IPS-18c (cell line): Measurements from ENCODE around the gene DCTPP1.
"Not testable (repeated sequence)": the region's sequence is repeated elsewhere in the genome, so short reads cannot be mapped to it uniquely, and the experiment has no call there.

Experiments used
- H3K4me3 ChIP-seq: 2 replicates; pipeline ENCODE4 v1.7.0; 2013; ENCODE audit warnings: low read depth, mild to moderate bottlenecking, low read length, moderate library complexity; ENCODE audit not compliant: insufficient read depth
- H3K9me3 ChIP-seq: one replicate; pipeline ENCODE4 v1.6.1; 2013; ENCODE audit warnings: mild to moderate bottlenecking, low read length, moderate library complexity; ENCODE audit not compliant: control insufficient read depth, insufficient read depth

The DCTPP1 gene

GRCh38 chr16:30429678-30430427 is at the start of gene DCTPP1:
Gene DCTPP1 (minus strand): TSS chr16:30430030. CDS start chr16:30429980, 50 bp downstream.
- Histone ChIP-seq H3K4me3 (peak within 1 kb of the TSS; percentile 88), H3K9me3 (no peaks in the 10 kb centered on the region)

- H3K9me3 ChIP-seq, result no peaks in the 10 kb centered on the region
Measured at GRCh38 chr16:30478766-30479478, 49.1 kb upstream of the DCTPP1 start.

GRCh38 chr16:30477773-30478172 is 47.9 kb upstream of the DCTPP1 start:
- H3K9me3 ChIP-seq, H3K4me3 ChIP-seq: not testable (repeated sequence)

More at GRCh38 chr16:30478766-30479478, 49.1 kb upstream of the DCTPP1 start:
- H3K4me3 ChIP-seq, result no peak overlapping the region

GRCh38 chr16:30476991-30477390 is 47.2 kb upstream of the DCTPP1 start:
- H3K4me3 ChIP-seq, result no peak overlapping the region
- H3K9me3 ChIP-seq, result no peaks in the 10 kb centered on the region

- Histone ChIP-seq H3K4me3 (no peak overlapping the region), H3K9me3 (no peaks in the 10 kb centered on the region)
Measured at GRCh38 chr16:30474684-30475083, 44.9 kb upstream of the DCTPP1 start.

- H3K9me3 ChIP-seq, result no peaks in the 10 kb centered on the region
- no peak overlapping the region for H3K4me3 ChIP-seq
Measured at GRCh38 chr16:30474074-30474452, 44.2 kb upstream of the DCTPP1 start.

DNA sequence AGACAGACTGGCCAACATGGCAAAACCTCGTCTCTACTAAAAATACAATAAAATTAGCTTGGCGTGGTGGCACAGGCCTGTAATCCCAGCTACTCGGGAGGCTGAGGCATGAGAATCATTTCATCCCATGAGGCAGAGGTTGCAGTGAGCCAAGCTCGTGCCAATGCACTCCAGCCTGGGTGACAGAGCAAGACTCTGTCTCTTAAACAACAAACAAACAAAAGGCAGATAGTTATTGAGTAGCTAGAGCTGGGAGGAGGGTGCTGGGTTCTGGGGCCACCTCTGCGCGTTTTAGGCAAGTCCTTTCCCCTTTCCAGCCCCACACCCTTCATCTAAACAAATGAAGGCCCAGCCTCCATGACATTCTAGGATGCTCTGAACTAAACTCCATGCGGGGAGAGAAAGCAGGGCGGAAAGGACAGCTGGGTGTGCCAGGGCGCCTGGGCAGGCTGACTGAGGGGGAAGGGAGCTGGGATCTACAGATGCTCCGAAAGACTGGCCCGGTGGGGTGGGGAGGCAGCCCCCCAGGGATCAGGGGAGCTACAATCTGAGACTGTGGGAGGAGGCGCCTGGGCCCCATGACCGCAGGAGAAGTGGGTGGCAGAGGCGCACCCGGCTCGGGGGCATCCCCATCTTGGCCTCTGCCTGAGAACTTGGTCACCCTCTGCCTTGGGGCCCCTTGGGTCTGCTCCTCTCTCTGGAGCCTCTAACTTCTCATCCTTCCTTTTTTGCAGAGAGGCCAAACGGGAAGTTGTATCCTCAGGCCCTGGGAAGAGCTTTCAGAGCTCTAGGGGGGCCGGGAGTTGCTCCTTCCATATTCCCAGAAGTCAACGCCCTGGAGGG is 43.6 kb upstream of the DCTPP1 start:
- Histone ChIP-seq H3K4me3 (no peak overlapping the region), H3K9me3 (no peaks in the 10 kb centered on the region)

GRCh38 chr16:30472328-30472942 is 42.6 kb upstream of the DCTPP1 start, which contains the start of gene ITGAL:
Gene ITGAL (plus strand): TSS chr16:30472742. CDS start chr16:30472838, 96 bp downstream.
- no peak within 1 kb of the TSS for H3K4me3 ChIP-seq
- no peaks in the 10 kb centered on the region for H3K9me3 ChIP-seq

DNA sequence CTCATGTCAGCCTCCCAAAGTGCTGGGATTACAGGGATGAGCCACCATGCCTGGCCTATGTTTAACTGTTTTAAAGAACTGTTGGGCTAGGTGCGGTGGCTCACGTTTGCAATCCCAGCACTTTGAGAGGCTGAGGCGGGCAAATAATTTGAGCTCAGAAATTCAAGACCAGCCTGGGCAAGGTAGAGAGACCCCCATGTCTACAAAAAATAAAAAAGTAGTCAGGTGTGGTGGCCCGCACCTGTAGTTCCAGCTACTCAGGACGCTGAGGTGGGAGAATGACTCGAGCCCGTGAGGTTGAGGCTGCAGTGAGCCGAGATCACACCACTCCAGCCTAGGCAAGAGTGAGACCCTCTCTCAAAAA is 40.8 kb upstream of the DCTPP1 start:
- Histone ChIP-seq H3K9me3 (no peaks in the 10 kb centered on the region), H3K4me3 (no peak overlapping the region)

DNA sequence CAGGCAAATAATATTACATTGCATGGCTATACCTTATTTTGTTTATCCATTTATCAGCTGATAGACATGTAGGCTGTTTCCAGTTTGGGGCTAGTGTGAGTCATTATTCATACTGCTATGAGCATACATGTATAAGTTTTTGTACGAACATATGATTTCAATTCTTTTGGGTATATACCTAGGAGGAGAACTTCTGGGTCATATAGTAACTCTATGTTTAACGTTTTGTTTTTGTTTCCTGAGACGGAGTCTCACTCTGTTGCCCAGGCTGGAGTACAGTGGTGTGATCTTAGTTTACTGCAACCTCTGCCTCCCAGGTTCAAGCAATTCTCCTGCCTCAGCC is 40.3 kb upstream of the DCTPP1 start:
- Histone ChIP-seq H3K4me3 (no peak overlapping the region), H3K9me3 (no peaks in the 10 kb centered on the region)

GRCh38 chr16:30464078-30464477 is 34.2 kb upstream of the DCTPP1 start:
- Histone ChIP-seq H3K9me3 (no peaks in the 10 kb centered on the region), H3K4me3 (no peak overlapping the region)

- not testable (repeated sequence) for H3K4me3 ChIP-seq, H3K9me3 ChIP-seq
Measured at GRCh38 chr16:30461426-30461825, 31.6 kb upstream of the DCTPP1 start.

GRCh38 chr16:30459456-30459855 is 29.6 kb upstream of the DCTPP1 start:
- Histone ChIP-seq H3K9me3 (no peaks in the 10 kb centered on the region), H3K4me3 (no peak overlapping the region)

- Histone ChIP-seq H3K9me3 (no peaks in the 10 kb centered on the region), H3K4me3 (no peak overlapping the region)
Measured at GRCh38 chr16:30458561-30459394, 28.9 kb upstream of the DCTPP1 start.

DNA sequence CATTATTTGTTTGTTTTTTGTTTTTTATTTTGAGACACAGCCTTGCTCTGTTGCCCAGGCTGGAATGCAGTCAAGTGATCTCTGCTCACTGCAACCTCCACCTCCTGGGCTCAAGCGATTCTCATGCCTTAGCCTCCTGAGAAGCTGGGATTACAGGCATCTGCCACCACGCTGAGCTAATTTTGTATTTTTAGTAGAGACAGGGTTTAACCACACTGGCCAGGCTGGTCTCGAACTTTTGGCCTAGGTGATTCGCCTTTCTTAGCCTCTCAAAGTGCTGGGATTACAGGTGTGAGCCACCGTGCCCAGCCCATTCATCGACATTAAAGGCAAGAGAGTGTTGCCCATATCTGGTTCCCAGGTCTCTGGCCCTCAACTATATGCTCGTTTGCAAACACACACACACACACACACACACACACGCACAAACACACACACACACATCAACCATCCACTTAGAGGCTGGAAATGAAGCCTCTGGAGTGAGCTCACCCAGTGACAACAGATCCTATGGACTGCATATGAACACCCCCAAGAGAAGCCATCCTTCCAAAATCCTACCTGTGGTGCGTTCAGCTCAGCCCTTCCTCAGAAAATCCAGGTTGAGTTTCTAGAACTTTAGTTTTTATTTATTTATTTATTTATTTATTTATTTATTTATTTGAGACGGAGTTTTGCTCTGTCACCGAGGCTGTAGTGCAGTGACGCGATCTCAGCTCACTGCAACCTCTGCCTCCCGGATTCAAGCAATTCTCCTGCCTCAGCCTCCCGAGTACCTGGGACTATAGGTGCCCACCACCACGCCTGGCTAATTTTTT is 28.1 kb upstream of the DCTPP1 start:
- no peak overlapping the region for H3K4me3 ChIP-seq
- no peaks in the 10 kb centered on the region for H3K9me3 ChIP-seq

- H3K4me3 ChIP-seq, result no peak overlapping the region
Measured at GRCh38 chr16:30457256-30457655, 27.4 kb upstream of the DCTPP1 start.

More at GRCh38 chr16:30457256-30457655, 27.4 kb upstream of the DCTPP1 start:
- H3K9me3 ChIP-seq, result no peaks in the 10 kb centered on the region
